ENCODE results near the gene SDK2.
A peak's percentile ranks its signal among the peaks of the same experiment; 100 is the strongest.
"Not testable (repeated sequence)": the region's sequence is repeated elsewhere in the genome, so short reads cannot be mapped to it uniquely, and the experiment has no call there.

Gene SDK2

DNA sequence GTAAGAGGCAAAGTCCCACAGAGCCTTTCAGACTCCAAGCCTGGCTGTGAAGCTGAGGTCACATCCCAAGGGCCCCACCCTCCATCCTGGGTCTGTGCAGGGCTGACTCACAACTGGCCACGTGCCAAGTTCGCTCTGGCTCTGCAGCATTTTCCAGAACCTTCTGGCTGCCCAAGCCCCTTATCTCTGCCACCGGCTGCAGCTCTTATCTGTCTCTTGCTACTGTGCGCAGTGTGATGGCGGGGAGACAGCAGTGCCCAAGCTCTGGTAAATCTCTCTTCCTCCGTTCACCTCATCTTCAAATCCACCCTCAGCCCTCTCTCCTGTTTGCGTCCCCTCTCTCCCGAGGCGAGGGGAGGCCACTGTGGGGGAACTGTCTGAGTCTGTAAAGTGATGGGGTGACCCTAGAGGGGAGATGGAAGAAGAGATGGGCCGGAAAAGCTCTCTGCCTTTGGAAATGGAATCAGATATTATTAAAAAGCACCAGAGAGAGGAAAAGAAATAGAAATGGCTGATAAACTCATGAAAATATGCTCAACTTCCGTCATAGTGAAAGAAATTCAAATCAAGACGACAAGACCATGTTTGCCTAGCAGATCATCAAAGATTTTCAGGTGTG, 169.8 kb downstream of the SDK2 start:
- no peak for DNase-seq

DNA sequence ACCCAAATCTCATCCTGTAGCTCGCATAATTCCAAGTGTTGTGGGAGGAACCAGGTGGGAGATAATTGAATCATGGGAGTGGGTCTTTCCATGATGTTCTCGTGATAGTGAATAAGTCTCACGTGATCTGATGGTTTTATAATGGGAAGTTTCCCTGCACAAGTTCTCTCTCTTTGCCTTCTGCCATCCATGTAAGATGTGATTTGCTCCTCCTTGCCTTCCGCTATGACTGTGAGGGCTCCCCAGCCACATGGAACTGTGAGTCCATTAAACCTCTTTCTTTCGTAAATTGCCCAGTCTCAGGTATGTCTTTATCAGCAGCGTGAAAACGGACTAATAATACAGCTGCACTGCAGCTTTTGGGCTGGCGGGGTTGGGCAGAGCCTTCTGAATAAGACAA, 171.5 kb downstream of the SDK2 start:
- not testable (repeated sequence) for DNase-seq

DNA sequence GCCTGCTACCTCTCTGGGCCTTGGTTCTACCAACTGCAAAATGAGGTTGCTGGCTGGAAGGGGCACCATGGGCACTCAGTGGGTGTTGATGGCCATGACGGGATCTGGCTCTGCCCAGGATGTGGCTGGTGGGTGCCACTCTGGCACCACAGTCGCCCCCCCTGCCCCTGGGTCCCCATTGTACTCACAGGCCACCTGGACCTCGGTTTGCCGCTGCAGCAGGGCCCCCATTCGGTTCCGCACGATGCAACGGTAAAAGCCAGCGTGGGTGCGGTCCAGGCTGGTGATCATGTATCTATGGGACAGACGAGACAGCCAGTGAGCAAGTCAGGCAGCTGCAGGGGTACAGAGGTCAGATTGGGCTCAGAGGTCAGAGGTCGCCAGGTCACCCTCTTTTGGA, 172.3 kb downstream of the SDK2 start:
- DNase-seq, result no peak

DNA sequence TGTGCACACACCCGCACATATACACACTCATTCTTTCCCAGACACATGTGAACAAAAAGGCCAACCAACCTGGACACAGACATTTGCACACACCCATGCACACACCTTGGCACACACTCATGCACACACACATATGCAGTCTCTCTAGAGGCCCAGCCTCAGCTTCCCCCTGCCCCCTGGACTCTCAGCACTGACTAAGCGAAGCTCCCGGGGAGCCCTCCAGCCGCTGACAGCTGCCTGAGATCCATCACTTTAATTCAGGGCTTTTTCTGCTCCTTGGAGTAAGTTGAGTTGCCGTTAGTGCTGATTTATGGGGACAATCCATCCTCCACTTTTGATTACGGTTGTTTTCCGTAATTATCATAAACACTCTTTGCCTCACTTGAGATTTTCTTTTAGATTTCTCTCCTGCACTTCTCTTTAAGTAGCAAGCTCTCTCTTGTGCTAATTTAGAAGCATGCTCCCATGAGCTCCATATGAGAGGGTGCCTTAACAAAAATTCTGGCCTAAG, 173.9 kb downstream of the SDK2 start:
- no peak for DNase-seq

DNA sequence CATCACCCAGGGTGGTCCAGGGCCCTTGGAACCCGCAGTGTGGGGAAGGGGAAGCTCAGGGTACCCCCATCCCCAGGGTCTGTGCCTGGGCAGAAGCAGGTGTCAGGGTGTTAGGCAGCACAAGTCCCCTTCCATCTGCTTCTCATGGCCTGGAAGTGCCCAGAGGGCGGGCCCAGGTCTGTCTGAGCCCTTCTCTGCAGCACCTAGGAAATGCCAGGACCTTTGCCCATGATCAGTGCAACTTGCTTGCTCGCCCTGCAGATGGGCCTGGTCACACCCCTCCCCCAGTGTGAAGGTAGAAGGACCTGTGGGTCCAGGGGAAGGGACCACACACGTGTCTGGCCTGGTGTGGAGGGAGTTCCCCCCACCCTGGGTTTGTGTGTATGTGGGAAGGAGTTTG, 174.9 kb downstream of the SDK2 start:
- DNase-seq, result no peak

DNA sequence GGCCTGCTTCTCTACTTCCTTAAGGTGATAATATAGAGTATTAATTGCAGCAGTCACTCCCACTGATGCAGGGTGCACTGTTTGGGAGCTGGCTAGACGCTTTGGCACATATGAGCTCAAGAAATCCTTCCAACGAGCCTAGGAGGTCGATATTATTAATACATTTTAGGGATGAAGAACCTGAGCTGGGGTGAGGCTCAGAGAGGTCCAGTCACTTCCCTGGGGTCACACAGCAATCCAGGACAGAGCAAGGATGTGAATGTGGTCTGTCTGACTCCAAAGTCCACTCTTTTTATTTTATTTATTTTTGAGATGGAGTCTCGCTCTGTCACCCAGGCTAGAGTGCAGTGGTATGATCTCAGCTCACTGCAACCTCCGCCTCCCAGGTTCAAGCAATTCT, 176.0 kb downstream of the SDK2 start:
- no peak for DNase-seq

DNA sequence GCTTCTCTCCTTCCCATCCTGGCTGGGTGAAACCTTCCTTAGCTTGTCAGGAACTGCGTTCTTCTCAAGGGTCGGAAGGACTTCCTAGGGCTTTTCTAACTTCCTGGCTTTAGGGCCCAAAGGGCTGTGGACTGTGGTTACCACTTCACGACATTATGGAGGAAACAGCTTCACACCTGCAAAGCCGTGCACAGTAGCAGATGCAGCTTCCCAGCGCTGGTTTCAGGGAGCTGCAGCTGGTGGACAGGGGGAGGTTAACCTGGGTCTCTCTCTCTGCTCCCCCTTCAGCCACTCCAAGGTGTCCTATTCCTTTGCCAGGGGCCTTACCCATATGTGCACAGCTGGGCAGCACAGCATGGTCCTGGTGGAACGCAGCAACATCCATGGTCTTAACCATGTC, 176.6 kb downstream of the SDK2 start:
- no peak for DNase-seq

DNA sequence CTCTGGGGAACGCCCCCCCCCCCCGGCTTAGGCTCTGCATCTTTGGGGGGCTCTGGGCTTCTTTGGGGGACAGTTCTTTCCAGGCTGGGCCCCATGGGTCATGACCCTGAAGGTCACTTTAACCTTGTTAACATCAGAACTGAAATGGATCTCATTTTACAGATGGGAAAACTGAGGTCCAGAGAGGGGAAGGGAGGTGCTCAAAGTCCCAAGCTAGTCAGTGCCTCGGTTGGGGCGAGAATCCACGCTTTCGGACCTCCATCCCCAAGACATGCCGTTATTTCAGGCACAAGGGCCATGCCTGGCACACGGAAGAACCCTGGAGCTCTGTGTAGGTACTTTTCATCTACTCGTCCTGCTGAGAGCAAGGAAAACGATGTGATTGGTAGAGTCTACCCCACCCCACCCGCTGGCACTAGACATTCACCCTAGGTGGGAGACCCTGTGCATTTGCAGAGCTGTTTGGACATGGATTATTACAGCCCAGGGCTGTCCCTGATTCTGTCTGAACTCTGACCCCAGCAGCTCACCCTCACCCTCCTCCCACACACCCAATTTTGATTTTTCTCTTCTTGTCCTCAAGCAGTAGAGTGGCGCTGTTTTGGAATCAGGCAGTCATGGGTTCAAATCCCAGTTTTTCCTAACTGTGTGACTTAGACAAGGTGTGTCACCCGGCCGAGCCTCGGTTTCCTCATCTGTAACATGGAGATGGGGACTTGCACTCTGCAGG, 177.4 kb downstream of the SDK2 start:
- DNase-seq, result no peak

DNA sequence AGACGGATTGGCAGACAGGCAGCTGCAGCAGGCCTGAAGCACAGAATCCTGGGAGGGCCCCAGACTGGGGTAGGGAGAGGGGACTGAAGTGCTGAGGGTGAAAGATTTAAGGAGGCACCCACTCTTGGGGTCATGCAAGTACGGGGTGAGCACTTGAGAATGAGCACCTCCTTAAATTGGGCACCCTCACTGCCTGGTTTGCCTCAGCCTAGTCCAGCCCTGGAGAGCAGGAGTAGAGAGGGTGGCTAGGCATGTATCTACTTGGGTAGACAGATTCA, 178.4 kb downstream of the SDK2 start:
- no peak for DNase-seq

DNA sequence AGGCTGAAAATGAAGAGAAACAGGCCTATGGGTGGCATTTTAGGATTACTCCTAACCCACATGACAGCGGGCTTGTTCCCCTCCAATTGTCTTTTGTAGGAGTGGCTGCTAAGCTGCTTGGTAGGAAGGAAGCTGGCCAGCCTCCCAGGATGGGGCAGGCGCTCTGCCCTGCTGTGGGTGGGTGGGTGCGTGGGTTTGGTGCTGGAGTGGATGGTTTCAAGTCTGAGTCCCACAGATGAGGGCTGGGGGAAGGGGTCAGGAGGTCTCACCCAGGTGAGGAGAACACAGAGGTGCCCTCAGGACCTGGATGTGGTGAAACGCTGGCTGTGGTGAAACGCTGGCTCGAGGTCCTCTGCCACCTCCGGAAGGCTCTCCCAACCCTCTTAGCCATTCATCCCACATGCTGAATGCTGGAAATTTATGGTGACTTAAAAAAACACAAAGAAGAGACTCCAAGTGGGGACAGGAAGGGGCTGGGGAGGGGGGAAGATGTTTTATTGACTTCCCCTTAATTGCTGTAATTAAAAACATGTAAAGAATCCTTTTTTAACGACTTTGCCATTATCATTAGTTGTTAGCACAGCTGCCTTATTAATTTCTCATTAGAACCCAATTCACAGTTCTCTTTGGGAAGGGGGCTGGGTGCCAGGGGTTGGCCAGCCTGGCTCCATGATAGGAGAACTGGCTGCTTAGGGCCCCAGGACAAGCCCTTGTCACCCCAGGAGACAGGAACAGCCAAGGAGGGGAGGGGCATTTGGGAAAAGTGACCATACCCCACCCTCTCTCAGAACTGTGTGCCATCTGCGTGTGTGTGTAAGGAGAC, 178.9 kb downstream of the SDK2 start:
- DNase-seq, result peak; percentile 98

DNA sequence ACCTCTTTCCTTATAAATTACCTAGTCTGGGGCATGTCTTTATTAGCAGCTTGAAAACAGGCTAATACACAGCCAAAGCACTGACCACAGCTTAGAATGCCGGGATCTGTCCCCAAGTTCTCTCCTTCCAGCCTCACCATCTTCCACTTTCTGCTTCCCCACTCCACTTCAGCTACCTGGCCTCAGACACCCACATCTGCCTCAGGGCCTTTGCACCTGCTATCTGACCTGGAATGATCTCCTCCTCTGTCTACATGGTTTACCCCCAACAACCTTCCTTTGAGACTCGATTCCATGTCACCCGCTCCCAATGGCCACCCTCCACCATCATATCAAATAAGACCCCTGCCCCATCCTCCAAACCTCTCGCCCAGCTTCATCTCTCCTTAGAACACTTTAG, 179.8 kb downstream of the SDK2 start:
- no peak for DNase-seq

DNA sequence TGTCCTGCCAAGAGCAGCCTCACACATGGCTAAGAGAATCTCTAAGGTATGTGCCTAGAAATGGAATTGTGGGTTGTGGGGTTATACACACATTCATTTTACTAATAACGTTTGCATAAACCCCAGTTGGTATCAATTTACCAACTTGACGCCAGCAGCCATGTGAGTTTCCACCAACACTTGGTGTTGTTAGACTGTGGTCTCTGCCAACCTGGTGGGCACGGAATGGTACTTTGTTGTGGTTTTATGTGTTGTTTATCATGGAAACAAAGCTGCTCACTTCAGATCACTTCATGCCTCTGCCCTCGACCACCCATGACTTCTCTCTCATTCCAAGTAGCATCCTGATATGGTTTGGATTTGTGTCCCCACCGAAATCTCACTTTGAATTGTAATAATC, 180.4 kb downstream of the SDK2 start:
- no peak for DNase-seq

DNA sequence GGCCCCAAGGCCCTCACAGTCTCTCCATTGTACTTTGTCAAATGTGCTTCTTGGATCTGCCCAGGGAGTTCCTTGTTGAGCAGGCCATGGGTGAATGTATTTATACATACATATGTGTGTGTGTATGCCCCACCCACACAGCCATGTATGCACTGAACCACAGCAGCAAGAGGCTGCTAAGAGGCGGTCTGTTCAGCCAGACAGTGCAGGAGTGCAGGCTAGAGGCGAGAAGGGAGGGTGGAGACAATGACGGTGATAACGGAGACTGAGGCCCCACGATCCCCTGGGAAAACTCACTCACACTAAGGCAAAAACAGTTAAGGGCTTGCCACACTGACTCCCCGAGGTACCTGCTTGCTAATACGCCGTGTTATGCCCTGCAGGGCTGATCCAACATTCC, 181.4 kb downstream of the SDK2 start:
- DNase-seq, result no peak

DNA sequence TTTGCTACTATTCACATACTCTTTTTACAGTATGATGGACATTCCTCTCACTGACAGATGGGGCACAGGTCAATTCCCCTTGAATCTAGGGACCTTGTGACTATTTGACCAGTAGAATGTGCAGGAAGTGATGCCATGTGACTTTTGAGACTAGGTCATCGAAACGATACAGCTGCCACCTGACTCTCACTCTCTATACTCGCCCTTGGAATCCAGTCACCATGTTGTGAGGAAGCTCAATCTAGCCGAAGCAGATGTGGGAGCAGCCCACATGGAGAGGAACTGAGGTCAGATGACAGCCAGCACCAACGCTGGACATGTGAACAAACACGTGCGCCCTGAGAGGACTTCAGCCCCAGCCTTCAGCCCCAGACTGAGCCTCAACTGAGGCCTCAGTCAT, 184.3 kb downstream of the SDK2 start:
- DNase-seq, result no peak

DNA sequence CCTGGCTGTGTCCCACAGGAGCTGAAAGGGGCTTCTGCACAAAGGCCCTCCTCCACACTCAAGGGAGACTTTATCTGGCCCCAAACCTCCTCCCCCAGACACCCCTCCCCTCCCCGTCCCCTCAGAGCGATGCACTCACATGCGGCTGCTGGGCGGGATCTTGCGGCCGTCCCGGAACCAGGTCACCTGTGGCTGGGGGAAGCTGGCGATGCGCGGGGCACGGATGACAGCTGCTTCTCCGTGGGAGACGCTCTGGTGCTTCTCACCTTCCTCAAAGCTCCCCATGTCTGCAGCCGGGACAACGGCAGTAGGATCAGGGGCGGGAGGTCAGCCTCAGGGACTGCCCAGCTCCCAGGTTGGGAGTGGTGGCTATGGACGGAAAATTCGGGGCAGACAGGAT, 188.5 kb downstream of the SDK2 start:
- no peak for DNase-seq

DNA sequence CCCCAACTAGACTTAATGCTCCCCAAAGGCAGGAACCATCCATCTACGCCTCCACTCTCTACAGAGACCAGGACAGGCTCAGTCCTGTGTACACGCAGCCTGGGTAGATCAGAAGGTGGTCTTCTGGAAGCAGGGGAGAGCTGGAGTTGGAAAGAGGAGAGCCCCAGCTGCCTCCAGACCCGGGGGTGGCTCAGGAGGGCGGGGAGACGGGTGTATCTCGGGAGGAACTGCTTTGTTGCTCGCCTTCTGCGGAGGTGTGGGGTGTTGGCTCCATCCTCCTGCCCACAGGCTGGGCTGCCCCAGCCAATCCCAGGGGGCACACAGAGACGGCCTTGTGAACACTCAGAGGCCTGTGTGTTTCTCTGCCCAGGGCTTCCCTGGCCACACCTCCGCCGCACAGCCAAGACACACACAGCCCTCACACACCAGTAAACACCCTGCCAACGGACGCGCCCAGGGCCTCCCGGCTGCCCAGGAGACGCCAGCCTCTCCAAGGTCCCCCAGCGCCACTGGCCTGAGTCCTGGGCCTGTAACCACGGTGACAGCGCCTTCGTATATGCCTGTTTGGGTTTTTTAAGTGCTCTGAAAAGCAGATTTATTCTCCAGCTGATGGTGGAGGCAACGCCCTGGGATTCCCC, 189.1 kb downstream of the SDK2 start:
- DNase-seq, result no peak

DNA sequence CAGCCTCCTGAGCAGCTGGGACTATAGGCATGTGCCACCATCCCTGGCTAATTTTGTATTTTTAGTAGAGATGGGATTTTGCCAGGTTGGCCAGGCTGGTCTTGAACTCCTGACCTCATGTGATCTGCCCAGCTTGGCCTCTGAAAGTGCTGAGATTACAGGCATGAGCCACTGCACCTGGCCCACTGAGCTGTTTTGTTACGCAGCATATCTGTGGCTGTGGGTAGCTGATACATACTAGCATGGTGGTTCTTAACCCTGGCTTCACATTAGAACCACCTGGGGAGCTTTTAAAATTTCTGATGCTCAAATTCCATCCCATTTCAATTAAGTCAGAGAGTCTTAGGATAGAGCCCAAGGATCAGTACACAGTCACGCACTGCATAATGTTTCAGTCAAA, 190.8 kb downstream of the SDK2 start:
- not testable (repeated sequence) for DNase-seq

DNA sequence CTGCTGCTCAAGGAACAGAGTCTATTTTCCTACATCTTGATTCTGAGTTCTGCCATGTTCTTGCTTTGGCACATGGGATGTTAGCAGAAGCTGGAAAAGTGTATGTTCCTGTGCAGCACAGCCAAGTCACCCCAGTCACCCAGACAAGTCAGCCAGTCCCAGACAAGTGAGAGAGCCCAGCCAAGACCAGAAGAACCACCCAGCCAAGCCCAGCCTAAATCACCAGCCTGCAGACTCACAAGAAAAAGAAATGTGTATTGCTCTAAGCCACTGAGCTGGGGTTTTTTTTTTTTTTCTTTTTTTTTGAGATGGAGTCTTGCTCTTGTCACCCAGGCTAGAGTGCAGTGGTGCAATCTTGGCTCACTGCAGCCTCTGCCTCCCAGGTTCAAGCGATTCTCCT, 191.2 kb downstream of the SDK2 start:
- no peak for DNase-seq

DNA sequence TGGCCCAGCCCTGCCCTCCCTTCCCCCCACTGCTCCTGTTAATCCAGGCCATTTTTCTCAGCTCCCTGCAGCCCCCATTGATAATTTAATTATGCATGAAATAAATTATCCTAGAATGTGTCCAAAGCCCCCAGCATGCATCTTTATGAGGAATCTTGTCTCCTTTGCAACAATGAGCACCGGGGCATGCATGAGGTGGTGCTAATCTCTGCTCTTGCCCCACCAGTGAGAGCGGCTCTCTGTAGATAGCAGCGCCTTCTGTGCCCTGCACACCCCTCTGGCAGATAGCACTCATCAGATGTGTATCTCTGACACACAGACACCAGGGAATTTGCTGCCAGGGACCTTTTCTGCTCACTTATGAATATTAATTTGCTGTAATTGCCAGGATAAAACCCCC, 192.2 kb downstream of the SDK2 start:
- no peak for DNase-seq

DNA sequence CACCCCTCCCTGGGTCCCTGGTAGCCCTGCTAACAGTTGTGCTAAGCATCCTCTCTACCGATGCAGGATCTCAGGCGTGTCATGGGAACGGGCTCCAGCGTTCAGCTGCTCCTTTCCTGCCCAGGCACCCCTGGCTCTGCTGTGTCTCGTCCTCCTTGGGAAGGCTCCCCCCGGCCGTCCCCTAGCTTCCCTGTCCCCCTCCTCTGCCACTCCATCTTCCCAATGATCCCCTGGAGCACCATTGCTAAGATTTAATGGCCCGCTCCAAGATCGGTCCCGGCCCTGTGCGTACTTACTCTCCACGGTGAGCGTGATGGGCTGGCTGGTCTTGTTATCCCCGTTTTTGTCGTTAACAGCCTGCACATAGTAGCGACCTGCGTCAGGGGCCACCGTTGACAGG, 196.9 kb downstream of the SDK2 start:
- DNase-seq, result no peak

DNA sequence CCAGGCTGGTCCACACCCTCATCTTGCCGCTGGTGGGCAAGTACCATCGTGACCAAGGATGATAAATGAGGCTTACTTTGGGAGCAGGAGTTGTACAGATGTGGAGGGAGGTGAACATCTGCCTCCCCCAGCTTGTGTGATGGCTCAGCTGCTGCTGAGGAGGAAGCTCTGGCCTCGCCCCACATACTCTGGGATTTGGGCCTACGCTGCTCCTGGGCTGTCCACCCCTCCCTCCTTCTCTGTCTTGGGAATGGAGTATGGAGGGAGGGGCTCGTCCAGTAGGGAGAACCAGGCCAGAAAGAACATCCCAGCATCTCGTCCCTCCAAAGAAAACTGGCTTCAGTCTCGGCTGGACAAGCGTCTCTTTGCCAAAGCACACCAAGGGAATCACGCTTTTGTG, 197.6 kb downstream of the SDK2 start:
- no peak for DNase-seq

DNA sequence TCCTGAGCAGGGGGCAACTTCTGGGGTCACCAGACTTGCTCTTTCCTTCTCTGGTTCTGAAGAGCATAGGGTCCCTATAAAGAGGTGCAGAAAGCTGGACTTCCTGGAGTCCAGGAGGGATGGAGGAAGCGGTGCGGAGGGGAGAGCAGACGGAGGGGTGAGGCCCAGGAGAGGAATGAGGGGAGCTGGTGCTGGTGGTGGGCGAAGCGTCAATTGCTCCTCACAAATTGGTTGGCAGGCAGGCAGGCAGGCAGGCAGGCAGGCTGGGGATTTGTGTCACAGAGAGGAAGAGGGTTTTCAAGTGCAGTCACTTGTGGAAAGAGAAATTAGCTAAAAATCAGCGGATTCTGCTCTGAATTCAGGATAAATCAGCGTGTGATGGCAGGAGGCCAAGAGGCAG, 198.8 kb downstream of the SDK2 start:
- DNase-seq, result no peak

DNA sequence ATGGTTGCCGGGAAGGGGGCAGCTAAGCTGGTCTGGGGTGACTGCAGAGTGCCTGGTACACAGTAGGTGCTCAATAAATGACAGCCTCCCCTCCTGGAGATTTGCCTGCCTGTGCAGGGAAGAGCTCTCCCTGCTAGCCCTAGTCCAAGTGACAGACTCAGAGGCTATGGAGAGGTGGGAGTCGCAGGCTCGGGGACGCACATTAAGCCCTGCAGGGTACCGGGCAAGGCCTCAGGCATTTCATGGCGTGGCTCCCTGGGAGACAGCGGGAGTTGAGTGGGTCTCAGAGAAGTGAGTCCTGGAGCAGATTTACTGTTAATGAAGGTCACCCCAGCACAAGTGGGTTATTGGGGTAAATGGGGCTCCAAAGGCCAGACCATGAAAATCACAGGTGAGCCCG, 200.2 kb downstream of the SDK2 start:
- no peak for DNase-seq

DNA sequence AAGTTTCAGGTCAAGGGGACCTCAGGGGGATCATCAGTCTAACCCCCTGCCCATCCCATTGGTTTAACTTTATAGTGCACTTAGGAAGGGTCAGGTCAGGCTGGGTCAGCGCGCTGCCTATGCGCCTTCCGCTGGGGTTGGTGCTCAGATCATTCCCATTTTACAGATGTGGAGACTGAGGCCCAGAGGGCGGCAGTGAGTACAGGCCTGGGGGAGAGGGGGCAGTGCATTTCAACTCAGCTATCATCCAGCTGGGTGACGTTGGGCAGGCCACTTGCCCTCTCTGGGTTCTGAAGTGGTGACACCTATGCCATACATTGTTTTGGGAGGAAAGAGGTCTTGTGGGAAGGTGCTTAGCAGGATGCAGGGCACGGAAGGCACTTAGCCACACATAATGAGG, 204.6 kb downstream of the SDK2 start:
- DNase-seq, result no peak

Measured in NCI-H1417 treated with DMSO at 0.1 percent for 48 hours (cell line).